A549 (cell line): ENCODE data around the gene RALGAPA1. TPM values are rescaled to one million over a fixed set of nuclear protein-coding genes. Genes with fewer than 3 reads are reported as not detected.

Experiments
- ATAC-seq, 2 experiments: fragments of 200-7000 bp in 1 of 2; fragments of >200 bp in 1 of 2; cut with Nextera tagmentation in 1 of 2; cut with Tn5 transposase in 1 of 2; 3 replicates each; pipeline versions ENCODE4 v1.8.0 to v1.9.1; 2018 to 2020; ENCODE audit warnings: mild to moderate bottlenecking in 1 of 2, moderate library complexity in 1 of 2
- CTCF ChIA-PET: fragments of 300-600 bp; sonication (Branson Sonifier 250); formaldehyde crosslinking; extraction: SDS; loops from one replicate; lab custom pipeline; 2021; ENCODE audit warnings: antibody characterized with exemption, inconsistent platforms; lab: Yijun Ruan, JAX
- POLR2A ChIA-PET: fragments of 350-600 bp; formaldehyde crosslinking; extraction: SDS; loops from one replicate; lab custom pipeline; 2021; ENCODE audit warnings: antibody characterized with exemption, inconsistent platforms; lab: Yijun Ruan, JAX
- DNase-seq, 2 experiments: peaks; one replicate each; pipeline versions ENCODE4 v3.0.0 to v3.0.0-alpha.2; 2011 to 2016; ENCODE audit warnings: low read depth in 1 of 2, low spot score in 1 of 2
- FAIRE-seq: peaks from 2 replicates; lab custom pipeline; 2011; peaks lifted over from hg19 to GRCh38; lab: Jason Lieb, UNC
- H3K27ac ChIP-seq, 2 experiments: fragments of >200 bp; sonication (Bioruptor Twin); formaldehyde crosslinking; 3 replicates each; pipeline ENCODE4 v1.5.1; 2016 to 2017
- H3K4me1 ChIP-seq: fragments of >200 bp; sonication (Bioruptor Twin); formaldehyde crosslinking; 3 replicates; pipeline ENCODE4 v1.6.1; 2016
- H3K4me2 ChIP-seq: fragments of >200 bp; sonication (Bioruptor Twin); formaldehyde crosslinking; 3 replicates; pipeline ENCODE4 v1.6.1; 2016
- H3K4me3 ChIP-seq: fragments of >200 bp; sonication (Bioruptor Twin); formaldehyde crosslinking; 3 replicates; pipeline ENCODE4 v1.5.1; 2016
- H3K9me3 ChIP-seq: fragments of >200 bp; sonication (Bioruptor Twin); formaldehyde crosslinking; 3 replicates; pipeline ENCODE4 v1.6.1; 2016
- BCL3 ChIP-seq: fragments of >200 bp; sonication (Bioruptor Twin); formaldehyde crosslinking; IDR thresholded peaks from 3 replicates; pipeline ENCODE4 v1.6.1; 2016
- CBX2 ChIP-seq: fragments of 200-600 bp; sonication (generic); IDR thresholded peaks from 2 replicates; pipeline ENCODE4 v1.6.1; 2016; ENCODE audit warnings: low read depth, mild to moderate bottlenecking, borderline replicate concordance
- CEBPB ChIP-seq, 2 experiments: fragments of >200 bp in 1 of 2; sonication (Bioruptor Twin) in 1 of 2; formaldehyde crosslinking in 1 of 2; IDR thresholded peaks; 2 replicates each; pipeline ENCODE4 v1.6.1; 2012 to 2016
- EHF ChIP-seq: fragments of 250-450 bp; sonication (Bioruptor Pico); IDR thresholded peaks from 2 replicates; pipeline ENCODE4 v1.5.0; 2020; ENCODE audit warnings: mild to moderate bottlenecking
- EHMT2 ChIP-seq: fragments of 200-600 bp; sonication (generic); IDR thresholded peaks from 2 replicates; pipeline ENCODE4 v1.6.1; 2016; ENCODE audit warnings: antibody characterized with exemption, low read depth, mild to moderate bottlenecking, moderate library complexity
- FOSB ChIP-seq: fragments of 250-450 bp; sonication (Bioruptor Pico); IDR thresholded peaks from 2 replicates; pipeline ENCODE4 v1.5.0; 2020; ENCODE audit warnings: mild to moderate bottlenecking, moderate library complexity
- FOSL2 ChIP-seq, 2 experiments: fragments of 450-650 bp in 1 of 2; fragments of >200 bp in 1 of 2; sonication (Bioruptor Twin) in 1 of 2; formaldehyde crosslinking; IDR thresholded peaks; 2 replicates each; pipeline versions ENCODE4 v1.5.0 to v1.6.1; 2016 to 2020; ENCODE audit warnings: mild to moderate bottlenecking in 1 of 2, moderate library complexity in 1 of 2
- FOXS1 ChIP-seq: fragments of 250-450 bp; sonication (Bioruptor Pico); IDR thresholded peaks from 2 replicates; pipeline ENCODE4 v1.5.0; 2020; ENCODE audit warnings: mild to moderate bottlenecking, moderate library complexity
- GATA3 ChIP-seq: IDR thresholded peaks from 2 replicates; pipeline ENCODE4 v1.6.1; 2012; ENCODE audit warnings: borderline replicate concordance
- HDAC2 ChIP-seq: fragments of 200-600 bp; sonication (generic); IDR thresholded peaks from 2 replicates; pipeline ENCODE4 v1.6.1; 2016
- HOXB13 ChIP-seq: fragments of 250-450 bp; sonication (Bioruptor Pico); IDR thresholded peaks from 2 replicates; pipeline ENCODE4 v1.5.0; 2020; ENCODE audit warnings: low read depth, mild to moderate bottlenecking, moderate library complexity
- HOXB5 ChIP-seq: fragments of 250-450 bp; sonication (Bioruptor Pico); IDR thresholded peaks from 2 replicates; pipeline ENCODE4 v1.5.0; 2020; ENCODE audit warnings: mild to moderate bottlenecking, moderate library complexity
- JUN ChIP-seq, 2 experiments: fragments of >200 bp; sonication (Bioruptor Twin); formaldehyde crosslinking; IDR thresholded peaks; 2 replicates in 1 of 2; 3 replicates in 1 of 2; pipeline ENCODE4 v1.6.1; 2016 to 2017
- JUNB ChIP-seq: fragments of >200 bp; sonication (Bioruptor Twin); formaldehyde crosslinking; IDR thresholded peaks from 2 replicates; pipeline ENCODE4 v1.6.1; 2016
- MAFK ChIP-seq: fragments of 450-650 bp; IDR thresholded peaks from 2 replicates; pipeline ENCODE4 v1.6.1; 2014; ENCODE audit not compliant: partially characterized antibody
- MAZ ChIP-seq: fragments of 150-350 bp; IDR thresholded peaks from 2 replicates; pipeline ENCODE4 v1.6.1; 2014; ENCODE audit warnings: antibody characterized with exemption, low read depth, low read length, borderline replicate concordance
- MYC ChIP-seq: IDR thresholded peaks from 2 replicates; pipeline ENCODE4 v1.6.1; 2012; ENCODE audit warnings: mild to moderate bottlenecking, inconsistent platforms, low read length, improper control_type of control experiment, borderline replicate concordance
- PBX3 ChIP-seq: IDR thresholded peaks from 2 replicates; pipeline ENCODE4 v1.6.1; 2012
- POLR2A ChIP-seq: IDR thresholded peaks from 2 replicates; pipeline ENCODE4 v1.6.1; 2012; ENCODE audit warnings: mild to moderate bottlenecking, low read length
- POLR2AphosphoS2 ChIP-seq: conservative IDR thresholded peaks from 2 replicates; pipeline ENCODE4 v1.6.1; 2012; ENCODE audit warnings: low read length, improper control_type of control experiment, inconsistent platforms
- RARB ChIP-seq: fragments of 250-450 bp; sonication (Bioruptor Pico); IDR thresholded peaks from 2 replicates; pipeline ENCODE4 v1.8.0; 2021; ENCODE audit warnings: mild to moderate bottlenecking, moderate library complexity
- RNF2 ChIP-seq: fragments of 200-600 bp; sonication (generic); IDR thresholded peaks from 2 replicates; pipeline ENCODE4 v1.6.1; 2016; ENCODE audit warnings: low read depth, mild to moderate bottlenecking, antibody characterized with exemption, moderate library complexity, borderline replicate concordance
- SREBF2 ChIP-seq: fragments of 450-650 bp; IDR thresholded peaks from 2 replicates; pipeline ENCODE4 v1.6.1; 2014; ENCODE audit warnings: mild to moderate bottlenecking, moderate library complexity
- TFCP2L1 ChIP-seq: fragments of 250-450 bp; sonication (Bioruptor Pico); IDR thresholded peaks from 2 replicates; pipeline ENCODE4 v1.5.0; 2021; ENCODE audit warnings: mild to moderate bottlenecking
- TP53 ChIP-seq: fragments of 250-450 bp; sonication (Bioruptor Pico); IDR thresholded peaks from 2 replicates; pipeline ENCODE4 v1.5.0; 2021; ENCODE audit warnings: mild to moderate bottlenecking, moderate library complexity
- ZNF302 ChIP-seq: fragments of 250-450 bp; sonication (Bioruptor Pico); IDR thresholded peaks from 2 replicates; pipeline ENCODE4 v1.9.0; 2021; ENCODE audit warnings: inconsistent platforms, mild to moderate bottlenecking, moderate library complexity
- ZSCAN20 ChIP-seq: fragments of 250-450 bp; sonication (Bioruptor Pico); IDR thresholded peaks from 2 replicates; pipeline ENCODE4 v1.8.0; 2022; ENCODE audit warnings: mild to moderate bottlenecking, moderate library complexity
- WGBS: methylation state at CpG from one replicate; pipeline ENCODE4 v1.1.6; 2017; ENCODE audit errors: missing lambda C conversion rate; 5-methylcytosine and 5-hydroxymethylcytosine counted together
- polyA plus RNA-seq, 4 experiments: library from polyadenylated mRNA; depleted of rRNA in 3 of 4; stranded (reverse); fragments of >200 nt; fragmentation: RNase III in 1 of 4; extraction: RNeasy Plus Mini Kit Qiagen cat#74134 plus additional on column Dnase treatment in 1 of 4; gene quantifications; 2 replicates in 3 of 4; 3 replicates in 1 of 4; pipeline ENCODE4 v1.2.3, GENCODE V29; 2011 to 2017
- TF ChIP-seq, protein P1 (sequence below): fragments of >200 bp; sonication (Bioruptor Twin); formaldehyde crosslinking; IDR thresholded peaks from 3 replicates; pipeline ENCODE4 v1.5.1; 2016
- TF ChIP-seq, protein P2 (sequence below): fragments of 150-350 bp; IDR thresholded peaks from 2 replicates; pipeline ENCODE4 v1.6.1; 2014; ENCODE audit warnings: low read depth, mild to moderate bottlenecking, low read length

RALGAPA1 gene
- polyA plus RNA-seq, 2 of the 4 experiments (the other 2 are of a cell fraction), result 8.2 to 17.1 TPM

DNA sequence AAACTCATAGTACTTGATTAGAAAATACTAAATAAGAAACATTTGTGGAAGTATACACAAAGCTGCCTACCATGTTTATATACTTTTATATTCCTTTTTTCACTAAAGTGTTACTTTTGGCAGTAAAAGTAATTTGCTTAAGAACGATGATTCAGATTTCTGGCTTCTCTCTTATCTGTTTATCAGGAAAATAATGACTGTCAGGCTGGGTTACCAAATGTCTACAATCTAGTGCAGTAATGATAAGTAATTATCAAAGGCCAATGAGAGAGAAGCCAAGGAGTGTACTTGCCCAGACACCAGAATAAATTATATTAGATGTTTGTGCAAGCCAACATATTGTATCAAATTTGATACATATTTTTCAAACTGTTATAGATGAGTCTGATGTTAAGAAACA lies 113.4 kb downstream of the RALGAPA1 start:
- CTCF ChIA-PET, result interaction anchor here (0.7 to 1.2 kb wide), 2 partner anchors 10 to 280 kb away, joined by 3 read pairs; no protein-coding TSS in a partner anchor
- POLR2A ChIA-PET, result no interaction called here
- H3K4me2 ChIP-seq, result no peak overlapping the region
- no peaks in the 10 kb centered on the region for H3K9me3 ChIP-seq
- TF ChIP-seq HOXB13 (no peak), JUNB (no peak), TP53 (CRISPR knock-in tag) (no peak), ZNF302 (no peak), EHMT2 (no peak), CEBPB (IDR thresholded peaks at IDR 0.05) (no peak), SREBF2 (no peak), FOXS1 (CRISPR knock-in tag) (no peak), POLR2A (no peak), FOSL2 (IDR thresholded peaks at IDR 0.05) (no peak), FOSL2 (CRISPR knock-in tag; IDR thresholded peaks at IDR 0.05) (no peak), HOXB5 (CRISPR knock-in tag) (no peak), MYC (no peak), RARB (CRISPR knock-in tag) (no peak), TFCP2L1 (CRISPR knock-in tag) (no peak), RNF2 (no peak), HDAC2 (no peak), JUN (IDR thresholded peaks at IDR 0.05) (no peak), POLR2AphosphoS2 (no peak)
- no peak overlapping the region for H3K4me3 ChIP-seq
- FAIRE-seq (no peak), DNase-seq (no peak), ATAC-seq (no peak)
- WGBS, result 90% methylated on average over 1 of the region's 1 CpG
- no peak overlapping the region for H3K27ac ChIP-seq
- no peaks in the 10 kb centered on the region for H3K4me1 ChIP-seq

DNA sequence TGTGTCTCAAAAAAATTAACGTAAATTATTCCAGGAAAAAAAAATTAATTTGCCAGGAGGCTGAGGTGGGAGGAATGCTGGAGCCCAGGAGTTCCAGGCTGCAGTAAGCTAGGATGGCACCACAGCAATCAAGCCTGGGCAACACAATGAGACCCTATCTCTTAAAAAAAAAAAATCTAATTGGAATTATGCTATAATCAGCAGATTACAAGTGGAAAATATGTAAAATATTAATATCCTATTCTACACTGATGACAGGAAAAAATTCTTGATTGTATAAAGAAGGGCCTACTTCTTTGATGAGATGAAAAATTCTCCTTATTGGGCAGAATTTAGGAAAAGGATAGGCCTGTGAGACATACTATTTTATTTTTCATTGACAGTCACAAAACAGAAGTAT lies 114.0 kb downstream of the RALGAPA1 start:
- CTCF ChIA-PET, result interaction anchor here (0.6 to 1.2 kb wide), 3 partner anchors 9 to 1122 kb away, joined by 3 read pairs; no protein-coding TSS in a partner anchor
- Histone ChIP-seq H3K27ac (no peak overlapping the region), H3K4me2 (no peak overlapping the region), H3K4me1 (no peaks in the 10 kb centered on the region), H3K4me3 (no peak overlapping the region), H3K9me3 (no peaks in the 10 kb centered on the region)
- DNase-seq, result no peak
- TF ChIP-seq, protein P1, sequence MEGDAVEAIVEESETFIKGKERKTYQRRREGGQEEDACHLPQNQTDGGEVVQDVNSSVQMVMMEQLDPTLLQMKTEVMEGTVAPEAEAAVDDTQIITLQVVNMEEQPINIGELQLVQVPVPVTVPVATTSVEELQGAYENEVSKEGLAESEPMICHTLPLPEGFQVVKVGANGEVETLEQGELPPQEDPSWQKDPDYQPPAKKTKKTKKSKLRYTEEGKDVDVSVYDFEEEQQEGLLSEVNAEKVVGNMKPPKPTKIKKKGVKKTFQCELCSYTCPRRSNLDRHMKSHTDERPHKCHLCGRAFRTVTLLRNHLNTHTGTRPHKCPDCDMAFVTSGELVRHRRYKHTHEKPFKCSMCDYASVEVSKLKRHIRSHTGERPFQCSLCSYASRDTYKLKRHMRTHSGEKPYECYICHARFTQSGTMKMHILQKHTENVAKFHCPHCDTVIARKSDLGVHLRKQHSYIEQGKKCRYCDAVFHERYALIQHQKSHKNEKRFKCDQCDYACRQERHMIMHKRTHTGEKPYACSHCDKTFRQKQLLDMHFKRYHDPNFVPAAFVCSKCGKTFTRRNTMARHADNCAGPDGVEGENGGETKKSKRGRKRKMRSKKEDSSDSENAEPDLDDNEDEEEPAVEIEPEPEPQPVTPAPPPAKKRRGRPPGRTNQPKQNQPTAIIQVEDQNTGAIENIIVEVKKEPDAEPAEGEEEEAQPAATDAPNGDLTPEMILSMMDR, result no peak
- peak; percentile 68 for TF ChIP-seq MAFK
- 97% methylated on average over 1 of the region's 1 CpG for WGBS
- FAIRE-seq, result no peak
- POLR2A ChIA-PET, result no interaction called here
- ATAC-seq, result no peak

- DNase-seq (no peak), ATAC-seq (no peak), FAIRE-seq (no peak)
- H3K9me3 ChIP-seq, result no peaks in the 10 kb centered on the region
- no peak overlapping the region for H3K4me3 ChIP-seq
- H3K4me1 ChIP-seq, result no peaks in the 10 kb centered on the region
- no peak overlapping the region for H3K4me2 ChIP-seq
- ChIA-PET POLR2A (no interaction called here), CTCF (interaction anchor here (0.7 to 3.0 kb wide), 6 partner anchors 10 to 250 kb away, joined by 3 to 11 read pairs (median 3); no protein-coding TSS in a partner anchor)
- WGBS, result 95% methylated on average over 3 of the region's 3 CpGs
- no peak overlapping the region for H3K27ac ChIP-seq
- no peak for TF ChIP-seq PBX3
- no peak for TF ChIP-seq EHF (CRISPR knock-in tag)
- TF ChIP-seq ZSCAN20 (CRISPR knock-in tag), result no peak
- no peak for TF ChIP-seq HOXB5 (CRISPR knock-in tag)
- TF ChIP-seq BCL3, result no peak
- TF ChIP-seq, protein P1, result no peak
- no peak for TF ChIP-seq GATA3
- TF ChIP-seq FOSB, result no peak
- TF ChIP-seq TFCP2L1 (CRISPR knock-in tag), result no peak
- TF ChIP-seq MAZ, result no peak
- TF ChIP-seq MAFK, result no peak
- TF ChIP-seq CBX2, result no peak
- TF ChIP-seq FOSL2 (IDR thresholded peaks at IDR 0.05), result no peak
- TF ChIP-seq FOSL2 (CRISPR knock-in tag; IDR thresholded peaks at IDR 0.05), result no peak
- TF ChIP-seq, protein P2, sequence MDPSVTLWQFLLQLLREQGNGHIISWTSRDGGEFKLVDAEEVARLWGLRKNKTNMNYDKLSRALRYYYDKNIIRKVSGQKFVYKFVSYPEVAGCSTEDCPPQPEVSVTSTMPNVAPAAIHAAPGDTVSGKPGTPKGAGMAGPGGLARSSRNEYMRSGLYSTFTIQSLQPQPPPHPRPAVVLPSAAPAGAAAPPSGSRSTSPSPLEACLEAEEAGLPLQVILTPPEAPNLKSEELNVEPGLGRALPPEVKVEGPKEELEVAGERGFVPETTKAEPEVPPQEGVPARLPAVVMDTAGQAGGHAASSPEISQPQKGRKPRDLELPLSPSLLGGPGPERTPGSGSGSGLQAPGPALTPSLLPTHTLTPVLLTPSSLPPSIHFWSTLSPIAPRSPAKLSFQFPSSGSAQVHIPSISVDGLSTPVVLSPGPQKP, result no peak
- TF ChIP-seq FOXS1 (CRISPR knock-in tag), result no peak
- TF ChIP-seq EHMT2, result no peak
These were observed 120.1 kb downstream of the RALGAPA1 start for GRCh38 chr14:35689000-35689460.
